ENCODE data around the gene TMCC1. TPM values are rescaled to one million over a fixed set of nuclear protein-coding genes. Genes with fewer than 3 reads are reported as not detected.
"Not testable (repeated sequence)": the region's sequence is repeated elsewhere in the genome, so short reads cannot be mapped to it uniquely, and the experiment has no call there.

The TMCC1 gene
- total and polyA plus RNA-seq, 10 of the 15 experiments (the other 5 are each of a cell fraction or from before 2014, with no cell fraction given) = 2.3 to 21.1 (median 8.4) TPM

DNA sequence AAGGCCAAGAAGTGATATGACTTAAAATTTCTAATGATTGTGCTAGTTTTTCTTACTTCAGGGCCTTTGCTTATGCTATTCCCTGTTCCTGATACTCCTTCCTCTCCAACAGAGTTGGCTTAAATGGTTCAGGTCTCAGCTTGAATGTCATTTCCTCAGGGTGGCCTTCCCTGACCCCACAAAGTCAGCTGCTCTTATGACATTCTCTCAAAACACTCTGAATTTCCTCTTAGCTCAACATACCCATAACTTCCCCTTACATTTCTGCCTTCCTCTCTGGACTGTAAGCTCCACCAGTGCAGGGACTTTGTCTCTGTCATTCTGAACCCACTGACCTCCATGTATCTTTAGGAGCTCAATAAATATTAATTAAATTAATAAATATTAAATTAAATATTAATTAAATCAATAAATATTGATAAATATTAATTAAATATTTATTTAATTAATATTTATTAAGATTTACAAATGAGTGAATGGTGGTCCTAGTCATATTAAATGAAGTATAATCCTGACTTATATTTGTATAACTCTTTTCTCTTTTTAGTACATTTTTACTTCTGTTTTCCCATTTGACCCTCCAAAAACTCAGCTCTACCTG, 17.9 kb upstream of the TMCC1 start (continued):
- TF ChIP-seq, protein P1, sequence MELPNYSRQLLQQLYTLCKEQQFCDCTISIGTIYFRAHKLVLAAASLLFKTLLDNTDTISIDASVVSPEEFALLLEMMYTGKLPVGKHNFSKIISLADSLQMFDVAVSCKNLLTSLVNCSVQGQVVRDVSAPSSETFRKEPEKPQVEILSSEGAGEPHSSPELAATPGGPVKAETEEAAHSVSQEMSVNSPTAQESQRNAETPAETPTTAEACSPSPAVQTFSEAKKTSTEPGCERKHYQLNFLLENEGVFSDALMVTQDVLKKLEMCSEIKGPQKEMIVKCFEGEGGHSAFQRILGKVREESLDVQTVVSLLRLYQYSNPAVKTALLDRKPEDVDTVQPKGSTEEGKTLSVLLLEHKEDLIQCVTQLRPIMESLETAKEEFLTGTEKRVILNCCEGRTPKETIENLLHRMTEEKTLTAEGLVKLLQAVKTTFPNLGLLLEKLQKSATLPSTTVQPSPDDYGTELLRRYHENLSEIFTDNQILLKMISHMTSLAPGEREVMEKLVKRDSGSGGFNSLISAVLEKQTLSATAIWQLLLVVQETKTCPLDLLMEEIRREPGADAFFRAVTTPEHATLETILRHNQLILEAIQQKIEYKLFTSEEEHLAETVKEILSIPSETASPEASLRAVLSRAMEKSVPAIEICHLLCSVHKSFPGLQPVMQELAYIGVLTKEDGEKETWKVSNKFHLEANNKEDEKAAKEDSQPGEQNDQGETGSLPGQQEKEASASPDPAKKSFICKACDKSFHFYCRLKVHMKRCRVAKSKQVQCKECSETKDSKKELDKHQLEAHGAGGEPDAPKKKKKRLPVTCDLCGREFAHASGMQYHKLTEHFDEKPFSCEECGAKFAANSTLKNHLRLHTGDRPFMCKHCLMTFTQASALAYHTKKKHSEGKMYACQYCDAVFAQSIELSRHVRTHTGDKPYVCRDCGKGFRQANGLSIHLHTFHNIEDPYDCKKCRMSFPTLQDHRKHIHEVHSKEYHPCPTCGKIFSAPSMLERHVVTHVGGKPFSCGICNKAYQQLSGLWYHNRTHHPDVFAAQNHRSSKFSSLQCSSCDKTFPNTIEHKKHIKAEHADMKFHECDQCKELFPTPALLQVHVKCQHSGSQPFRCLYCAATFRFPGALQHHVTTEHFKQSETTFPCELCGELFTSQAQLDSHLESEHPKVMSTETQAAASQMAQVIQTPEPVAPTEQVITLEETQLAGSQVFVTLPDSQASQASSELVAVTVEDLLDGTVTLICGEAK (IDR thresholded peaks at IDR 0.05; ENCODE audit: borderline replicate concordance) = no peak
- no peak for TF ChIP-seq POLR2A (IDR thresholded peaks at IDR 0.05; ENCODE audit: low read depth, low read length)
- TF ChIP-seq, protein P2, sequence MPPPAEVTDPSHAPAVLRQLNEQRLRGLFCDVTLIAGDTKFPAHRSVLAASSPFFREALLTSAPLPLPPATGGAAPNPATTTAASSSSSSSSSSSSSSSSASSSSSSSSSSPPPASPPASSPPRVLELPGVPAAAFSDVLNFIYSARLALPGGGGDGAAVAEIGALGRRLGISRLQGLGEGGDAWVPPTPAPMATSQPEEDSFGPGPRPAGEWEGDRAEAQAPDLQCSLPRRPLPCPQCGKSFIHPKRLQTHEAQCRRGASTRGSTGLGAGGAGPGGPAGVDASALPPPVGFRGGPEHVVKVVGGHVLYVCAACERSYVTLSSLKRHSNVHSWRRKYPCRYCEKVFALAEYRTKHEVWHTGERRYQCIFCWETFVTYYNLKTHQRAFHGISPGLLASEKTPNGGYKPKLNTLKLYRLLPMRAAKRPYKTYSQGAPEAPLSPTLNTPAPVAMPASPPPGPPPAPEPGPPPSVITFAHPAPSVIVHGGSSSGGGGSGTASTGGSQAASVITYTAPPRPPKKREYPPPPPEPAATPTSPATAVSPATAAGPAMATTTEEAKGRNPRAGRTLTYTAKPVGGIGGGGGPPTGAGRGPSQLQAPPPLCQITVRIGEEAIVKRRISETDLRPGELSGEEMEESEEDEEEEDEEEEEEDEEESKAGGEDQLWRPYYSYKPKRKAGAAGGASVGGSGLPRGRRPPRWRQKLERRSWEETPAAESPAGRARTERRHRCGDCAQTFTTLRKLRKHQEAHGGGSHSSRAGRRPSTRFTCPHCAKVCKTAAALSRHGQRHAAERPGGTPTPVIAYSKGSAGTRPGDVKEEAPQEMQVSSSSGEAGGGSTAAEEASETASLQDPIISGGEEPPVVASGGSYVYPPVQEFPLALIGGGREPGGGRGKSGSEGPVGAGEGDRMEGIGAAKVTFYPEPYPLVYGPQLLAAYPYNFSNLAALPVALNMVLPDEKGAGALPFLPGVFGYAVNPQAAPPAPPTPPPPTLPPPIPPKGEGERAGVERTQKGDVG (CRISPR knock-in tag; IDR thresholded peaks at IDR 0.05) = no peak
- TF ChIP-seq, protein P3, sequence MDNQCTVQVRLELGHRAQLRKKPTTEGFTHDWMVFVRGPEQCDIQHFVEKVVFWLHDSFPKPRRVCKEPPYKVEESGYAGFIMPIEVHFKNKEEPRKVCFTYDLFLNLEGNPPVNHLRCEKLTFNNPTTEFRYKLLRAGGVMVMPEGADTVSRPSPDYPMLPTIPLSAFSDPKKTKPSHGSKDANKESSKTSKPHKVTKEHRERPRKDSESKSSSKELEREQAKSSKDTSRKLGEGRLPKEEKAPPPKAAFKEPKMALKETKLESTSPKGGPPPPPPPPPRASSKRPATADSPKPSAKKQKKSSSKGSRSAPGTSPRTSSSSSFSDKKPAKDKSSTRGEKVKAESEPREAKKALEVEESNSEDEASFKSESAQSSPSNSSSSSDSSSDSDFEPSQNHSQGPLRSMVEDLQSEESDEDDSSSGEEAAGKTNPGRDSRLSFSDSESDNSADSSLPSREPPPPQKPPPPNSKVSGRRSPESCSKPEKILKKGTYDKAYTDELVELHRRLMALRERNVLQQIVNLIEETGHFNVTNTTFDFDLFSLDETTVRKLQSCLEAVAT (IDR thresholded peaks at IDR 0.05) = no peak
- no peak for TF ChIP-seq DPF2 (IDR thresholded peaks at IDR 0.05)
- TF ChIP-seq, protein P4, sequence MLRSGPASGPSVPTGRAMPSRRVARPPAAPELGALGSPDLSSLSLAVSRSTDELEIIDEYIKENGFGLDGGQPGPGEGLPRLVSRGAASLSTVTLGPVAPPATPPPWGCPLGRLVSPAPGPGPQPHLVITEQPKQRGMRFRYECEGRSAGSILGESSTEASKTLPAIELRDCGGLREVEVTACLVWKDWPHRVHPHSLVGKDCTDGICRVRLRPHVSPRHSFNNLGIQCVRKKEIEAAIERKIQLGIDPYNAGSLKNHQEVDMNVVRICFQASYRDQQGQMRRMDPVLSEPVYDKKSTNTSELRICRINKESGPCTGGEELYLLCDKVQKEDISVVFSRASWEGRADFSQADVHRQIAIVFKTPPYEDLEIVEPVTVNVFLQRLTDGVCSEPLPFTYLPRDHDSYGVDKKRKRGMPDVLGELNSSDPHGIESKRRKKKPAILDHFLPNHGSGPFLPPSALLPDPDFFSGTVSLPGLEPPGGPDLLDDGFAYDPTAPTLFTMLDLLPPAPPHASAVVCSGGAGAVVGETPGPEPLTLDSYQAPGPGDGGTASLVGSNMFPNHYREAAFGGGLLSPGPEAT (IDR thresholded peaks at IDR 0.05; ENCODE audit: low read depth) = no peak
- TF ChIP-seq, protein P5, sequence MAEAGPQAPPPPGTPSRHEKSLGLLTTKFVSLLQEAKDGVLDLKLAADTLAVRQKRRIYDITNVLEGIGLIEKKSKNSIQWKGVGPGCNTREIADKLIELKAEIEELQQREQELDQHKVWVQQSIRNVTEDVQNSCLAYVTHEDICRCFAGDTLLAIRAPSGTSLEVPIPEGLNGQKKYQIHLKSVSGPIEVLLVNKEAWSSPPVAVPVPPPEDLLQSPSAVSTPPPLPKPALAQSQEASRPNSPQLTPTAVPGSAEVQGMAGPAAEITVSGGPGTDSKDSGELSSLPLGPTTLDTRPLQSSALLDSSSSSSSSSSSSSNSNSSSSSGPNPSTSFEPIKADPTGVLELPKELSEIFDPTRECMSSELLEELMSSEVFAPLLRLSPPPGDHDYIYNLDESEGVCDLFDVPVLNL (IDR thresholded peaks at IDR 0.05; ENCODE audit: low read depth, low read length) = no peak
- no peak for TF ChIP-seq SUPT20H (IDR thresholded peaks at IDR 0.05; ENCODE audit: borderline replicate concordance, control insufficient read depth, low read depth, low read length)
- TF ChIP-seq YBX1 (IDR thresholded peaks at IDR 0.05) = no peak

DNA sequence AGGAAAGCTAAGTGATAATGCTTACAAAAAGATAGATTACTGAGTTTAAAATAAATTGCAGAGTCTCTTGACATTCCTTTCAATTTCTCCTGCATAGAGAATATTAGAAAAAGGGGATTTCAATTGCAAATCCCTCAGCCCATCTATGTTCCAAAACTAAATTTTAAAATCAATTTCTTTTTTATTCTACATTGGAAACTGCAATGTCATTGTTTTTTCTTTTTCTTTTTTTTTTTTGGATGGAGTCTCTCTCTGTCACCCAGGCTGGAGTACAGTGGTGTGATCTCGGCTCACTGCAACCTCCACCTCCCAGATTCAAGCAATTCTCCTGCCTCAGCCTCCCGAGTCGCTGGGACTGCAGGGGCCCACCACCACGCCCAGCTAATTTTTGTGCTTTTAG, 15.7 kb upstream of the TMCC1 start:
- RAD21 ChIA-PET (ENCODE audit: unreplicated experiment) = not testable (repeated sequence)
- SMC1A ChIA-PET (ENCODE audit: uncharacterized antibody, unreplicated experiment) = interaction anchor here (0.7 kb wide), 1 partner anchor 22 kb away, joined by 3 read pairs; no protein-coding TSS in a partner anchor

More for the DNA sequence above, 15.7 kb upstream of the TMCC1 start:
- H3K4me3 ChIP-seq; H3K79me2 ChIP-seq (ENCODE audit: control insufficient read depth, insufficient read depth, low read length); H4K20me1 ChIP-seq (ENCODE audit: control insufficient read depth, insufficient read depth); in situ Hi-C loops (cut with MboI); H3K4me1 ChIP-seq (ENCODE audit: control insufficient read depth, insufficient read depth, low read length); H2AFZ ChIP-seq (ENCODE audit: control insufficient read depth, low read depth, low read length); POLR2A ChIA-PET; ATAC-seq; intact Hi-C loops (cut with micrococcal nuclease; ENCODE audit: unreplicated experiment); FAIRE-seq; H3K27me3 ChIP-seq (replicated peaks in 1 of 2; ENCODE audit: control insufficient read depth in 2 of 2, insufficient read depth in 2 of 2, low read length in 1 of 2); H3K36me3 ChIP-seq (ENCODE audit: control insufficient read depth in 2 of 2, insufficient read depth in 2 of 2, low read length in 1 of 2); H3K27ac ChIP-seq (ENCODE audit: control insufficient read depth, insufficient read depth); H3K9me3 ChIP-seq (replicated peaks; ENCODE audit: control insufficient read depth, insufficient read depth, low read length); H3K9ac ChIP-seq (ENCODE audit: control insufficient read depth, insufficient read depth, low read length); DNase-seq (ENCODE audit: low read depth, low spot score); H3K4me2 ChIP-seq (ENCODE audit: control insufficient read depth, insufficient read depth); BruUV-seq (replicated peaks): not testable (repeated sequence)
- 95% methylated on average over 4 of the region's 4 CpGs for WGBS (ENCODE audit: insufficient coverage, insufficient replicate concordance, low lambda C conversion rate, missing lambda C conversion rate)
- CTCF ChIA-PET = interaction anchor here (1.3 kb wide), 1 partner anchor 25 kb away, joined by 4 read pairs; no protein-coding TSS in a partner anchor

Data from GM12878 (cell line).